H1 (cell line): ENCODE results near the gene FOSL1. TPM values are rescaled to one million over a fixed set of nuclear protein-coding genes. Genes with fewer than 3 reads are reported as not detected.
A peak's percentile ranks its signal among the peaks of the same experiment; 100 is the strongest.

ENCODE experiments used
- CTCF ChIA-PET: fragments of 300-600 bp; sonication (Branson Sonifier 250); formaldehyde crosslinking; loops from one replicate; lab custom pipeline; 2021; ENCODE audit not compliant: partially characterized antibody; lab: Charles Lee
- POLR2A ChIA-PET: fragments of 300-600 bp; sonication (Branson Sonifier 250); formaldehyde crosslinking; loops from one replicate; lab custom pipeline; 2021; ENCODE audit warnings: inconsistent platforms; ENCODE audit not compliant: partially characterized antibody; lab: Charles Lee
- DNase-seq, 2 experiments: peaks; one replicate each; pipeline versions ENCODE4 v3.0.0 to v3.0.0-alpha.2; 2010 to 2022; ENCODE audit warnings: low spot score in 2 of 2, low read depth in 1 of 2, mixed read lengths in 1 of 2
- FAIRE-seq: peaks from 2 replicates; lab custom pipeline; 2011; peaks lifted over from hg19 to GRCh38; lab: Jason Lieb, UNC
- H2AFZ ChIP-seq: 2 replicates; pipeline ENCODE4 v1.8.1; 2012; ENCODE audit warnings: low read length, inconsistent platforms
- H2AK5ac ChIP-seq: 2 replicates; pipeline ENCODE4 v1.6.1; 2013; ENCODE audit warnings: low read depth, low read length
- H2BK120ac ChIP-seq: replicated peaks from 2 replicates; pipeline ENCODE3; 2013; ENCODE audit warnings: low read depth, low read length, inconsistent platforms
- H2BK12ac ChIP-seq: 2 replicates; pipeline ENCODE4 v1.6.1; 2013; ENCODE audit warnings: low read depth, low read length
- H2BK15ac ChIP-seq: 2 replicates; pipeline ENCODE4 v1.6.1; 2013; ENCODE audit warnings: low read length
- H2BK20ac ChIP-seq: 2 replicates; pipeline ENCODE4 v1.6.1; 2013; ENCODE audit warnings: low read length
- H2BK5ac ChIP-seq: 2 replicates; pipeline ENCODE4 v1.6.1; 2013; ENCODE audit warnings: low read depth, low read length
- H3K14ac ChIP-seq: 2 replicates; pipeline ENCODE4 v1.6.1; 2013; ENCODE audit warnings: inconsistent platforms; ENCODE audit not compliant: insufficient read length
- H3K18ac ChIP-seq: 2 replicates; pipeline ENCODE4 v1.6.1; 2013; ENCODE audit warnings: low read length; ENCODE audit errors: extremely low read depth
- H3K23ac ChIP-seq: 2 replicates; pipeline ENCODE4 v1.6.1; 2013; ENCODE audit warnings: inconsistent platforms; ENCODE audit not compliant: insufficient read length
- H3K23me2 ChIP-seq: 2 replicates; pipeline ENCODE4 v1.6.1; 2013; ENCODE audit warnings: low read depth, low read length
- H3K27ac ChIP-seq: 2 replicates; pipeline ENCODE4 v1.6.1; 2011; ENCODE audit warnings: low read depth, low read length, inconsistent platforms
- H3K27me3 ChIP-seq, 4 experiments: replicated peaks in 1 of 4; 1 replicate in 1 of 4; 2 replicates in 3 of 4; pipeline versions ENCODE4 v1.6.1 to v1.8.1; 2011 to 2013; ENCODE audit warnings: low read length in 3 of 4, mild to moderate bottlenecking in 3 of 4, inconsistent platforms in 2 of 4, mixed read lengths in 2 of 4, moderate library complexity in 1 of 4; ENCODE audit not compliant: control insufficient read depth in 3 of 4, insufficient read depth in 3 of 4; ENCODE audit errors: extremely low read depth in 1 of 4
- H3K36me3 ChIP-seq, 4 experiments: 2 replicates each; pipeline versions ENCODE4 v1.6.1 to v1.8.1; 2011 to 2013; ENCODE audit warnings: mild to moderate bottlenecking in 4 of 4, low read length in 3 of 4, moderate library complexity in 2 of 4, control low read depth in 1 of 4, inconsistent platforms in 1 of 4; ENCODE audit not compliant: insufficient read depth in 4 of 4, control insufficient read depth in 2 of 4
- H3K4ac ChIP-seq: replicated peaks from 2 replicates; pipeline ENCODE3; 2013; ENCODE audit warnings: low read length, low read depth, mixed read lengths, inconsistent platforms; ENCODE audit not compliant: insufficient read length
- H3K4me1 ChIP-seq, 4 experiments: replicated peaks in 1 of 4; 1 replicate in 1 of 4; 2 replicates in 3 of 4; pipeline versions ENCODE4 v1.6.1 to v1.8.1; 2011 to 2013; ENCODE audit warnings: low read length in 3 of 4, inconsistent platforms in 2 of 4, mixed read lengths in 1 of 4; ENCODE audit not compliant: insufficient read depth in 4 of 4, control insufficient read depth in 3 of 4
- H3K4me2 ChIP-seq, 2 experiments: 2 replicates each; pipeline versions ENCODE4 v1.6.1 to v1.8.1; 2011 to 2013; ENCODE audit warnings: low read depth in 2 of 2, low read length in 2 of 2, control low read depth in 1 of 2, inconsistent platforms in 1 of 2, mild to moderate bottlenecking in 1 of 2; ENCODE audit not compliant: insufficient read depth in 1 of 2
- H3K4me3 ChIP-seq, 4 experiments: fragments of 200-600, 300-600 bp in 1 of 4; sonication (generic), shearing (Covaris generic), sonication (Bioruptor Twin) in 1 of 4; 2 replicates each; pipeline versions ENCODE4 v1.5.1 to v1.8.1; 2011 to 2016; ENCODE audit warnings: low read length in 4 of 4, low read depth in 3 of 4, control low read depth in 2 of 4, inconsistent platforms in 2 of 4, mild to moderate bottlenecking in 2 of 4, mixed read lengths in 1 of 4, moderate library complexity in 1 of 4; ENCODE audit not compliant: insufficient read depth in 2 of 4; ENCODE audit errors: extremely low read depth in 1 of 4
- H3K56ac ChIP-seq: replicated peaks from 2 replicates; pipeline ENCODE3; 2013; ENCODE audit warnings: low read depth, mild to moderate bottlenecking, mixed read lengths, low read length, inconsistent platforms; ENCODE audit not compliant: insufficient read length
- H3K79me1 ChIP-seq: 2 replicates; pipeline ENCODE4 v1.6.1; 2013; ENCODE audit warnings: low read depth, low read length, control low read depth
- H3K79me2 ChIP-seq, 2 experiments: 2 replicates each; pipeline versions ENCODE4 v1.6.1 to v1.8.1; 2012 to 2013; ENCODE audit warnings: low read length in 2 of 2, mild to moderate bottlenecking in 2 of 2, inconsistent platforms in 1 of 2; ENCODE audit not compliant: insufficient read depth in 2 of 2, control insufficient read depth in 1 of 2
- H3K9ac ChIP-seq, 4 experiments: replicated peaks in 1 of 4; 1 replicate in 1 of 4; 2 replicates in 3 of 4; pipeline versions ENCODE4 v1.6.1 to v1.8.1; 2011 to 2013; ENCODE audit warnings: low read depth in 3 of 4, low read length in 3 of 4, control low read depth in 2 of 4, mild to moderate bottlenecking in 2 of 4, moderate library complexity in 2 of 4, inconsistent platforms in 1 of 4; ENCODE audit errors: extremely low read depth in 1 of 4
- H3K9me3 ChIP-seq, 2 experiments: 2 replicates each; pipeline versions ENCODE4 v1.6.1 to v1.8.1; 2012 to 2013; ENCODE audit warnings: mild to moderate bottlenecking in 2 of 2, moderate library complexity in 2 of 2, control low read depth in 1 of 2, inconsistent platforms in 1 of 2, low read depth in 1 of 2, low read length in 1 of 2, mixed read lengths in 1 of 2; ENCODE audit not compliant: insufficient read depth in 2 of 2
- H4K20me1 ChIP-seq, 2 experiments: replicated peaks in 1 of 2; 2 replicates each; pipeline versions ENCODE3 to v1.8.1; 2011 to 2013; ENCODE audit warnings: inconsistent platforms in 2 of 2, low read length in 2 of 2, mild to moderate bottlenecking in 1 of 2; ENCODE audit not compliant: insufficient read depth in 2 of 2, control insufficient read depth in 1 of 2
- H4K5ac ChIP-seq: 2 replicates; pipeline ENCODE4 v1.6.1; 2013; ENCODE audit warnings: low read length, low read depth, mixed read lengths, inconsistent platforms; ENCODE audit not compliant: insufficient read length
- H4K8ac ChIP-seq: 2 replicates; pipeline ENCODE4 v1.8.0; 2013; ENCODE audit warnings: mild to moderate bottlenecking, moderate library complexity, low read length, inconsistent platforms; ENCODE audit not compliant: insufficient read depth; ENCODE audit errors: extremely low read depth
- H4K91ac ChIP-seq: replicated peaks from 2 replicates; pipeline ENCODE3; 2013; ENCODE audit warnings: low read length, mixed read lengths, inconsistent platforms; ENCODE audit not compliant: insufficient read length
- ASH2L ChIP-seq: fragments of 200-600, 300-600 bp; sonication (generic); IDR thresholded peaks from one replicate; pipeline ENCODE4 v1.7.1; 2017; ENCODE audit warnings: low read length
- EP300 ChIP-seq, 2 experiments: IDR thresholded peaks; 1 replicate in 1 of 2; 2 replicates in 1 of 2; pipeline ENCODE4 v1.6.1; 2011 to 2012; ENCODE audit warnings: low read depth in 2 of 2, low read length in 2 of 2, mild to moderate bottlenecking in 2 of 2, borderline replicate concordance in 1 of 2, inconsistent platforms in 1 of 2, moderate library complexity in 1 of 2
- TAF7 ChIP-seq: optimal IDR thresholded peaks from 2 replicates; pipeline ENCODE3; 2011; ENCODE audit warnings: low read depth, mild to moderate bottlenecking, inconsistent platforms, low read length, moderate library complexity, borderline replicate concordance
- WGBS, 2 experiments: shearing (Covaris generic) in 1 of 2; methylation state at CpG; one replicate each; pipeline versions ENCODE4 v1.1.6 to v1.1.7; 2013 to 2015; ENCODE audit warnings: low lambda C conversion rate in 2 of 2, mixed read lengths in 2 of 2, inconsistent platforms in 1 of 2, low coverage in 1 of 2, missing lambda C conversion rate in 1 of 2; ENCODE audit not compliant: insufficient replicate concordance in 2 of 2, insufficient coverage in 1 of 2, insufficient read length in 1 of 2; ENCODE audit errors: extremely low coverage in 1 of 2, missing lambda C conversion rate in 1 of 2; 5-methylcytosine and 5-hydroxymethylcytosine counted together
- polyA plus RNA-seq, 7 experiments: library from polyadenylated mRNA; depleted of rRNA in 3 of 7; stranded (reverse) in 5 of 7; unstranded in 2 of 7; fragments of >200 nt in 5 of 7; fragments of 200-250 nt in 2 of 7; gene quantifications; 1 replicate in 5 of 7; 2 replicates in 1 of 7; 4 replicates in 1 of 7; pipeline versions ENCODE4 v1.2.1 to v1.2.3, GENCODE V29; 2011 to 2013; ENCODE audit warnings: missing spikeins in 2 of 7, mixed read lengths in 2 of 7
- total RNA-seq: library from RNA; stranded (reverse); fragmentation: NEBNext Ultra II Directional; extraction: Animal tissue kit (Norgen Biotek cat#: 25700); gene quantifications from 2 replicates; pipeline ENCODE4 v1.2.1, GENCODE V29; 2021

FOSL1 gene
- total and polyA plus RNA-seq, 2 of the 8 experiments (the other 6 are each of a cell fraction or from before 2014, with no cell fraction given): 6.3 to 7.2 TPM

DNA sequence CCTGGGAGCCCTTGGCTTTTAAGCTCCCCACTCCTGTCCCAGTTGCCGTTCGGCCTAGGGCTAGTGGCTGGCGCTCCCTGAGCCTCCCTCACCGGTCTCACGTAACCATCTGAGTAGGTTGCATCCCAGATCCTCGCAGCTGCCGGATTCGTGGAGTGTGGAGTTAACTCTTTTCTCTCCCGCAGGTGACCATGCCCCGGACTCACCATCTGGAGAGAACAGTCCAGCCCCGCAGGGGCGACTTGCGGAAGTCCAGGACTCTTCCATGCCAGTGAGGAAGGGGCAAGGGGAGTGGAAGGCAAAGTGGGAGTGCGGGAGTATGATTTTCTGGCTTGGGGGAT lies 39.1 kb downstream of the FOSL1 start:
- WGBS, 2 experiments: 13% methylated on average over 14 of the region's 14 CpGs; no CpG with 5 or more reads in 1 of the 2 experiments
- peaks cover 5 to 17% (median 15%) of the 10 kb centered on the region in 4 experiments for H3K36me3 ChIP-seq
- no peak for FAIRE-seq

More for the DNA sequence above, 39.1 kb downstream of the FOSL1 start:
- Histone ChIP-seq H3K79me2 (peaks cover 6 to 20% of the 10 kb centered on the region in 2 experiments), H4K91ac (peak overlapping the region; percentile 79), H3K27ac (peak overlapping the region; percentile 82; the same call in 1 of the 2 replicates), H3K4me3 (peak overlapping the region; percentile 75 to 95 (median 82)), H3K27me3 (no peaks in the 10 kb centered on the region), H3K4me2 (peak overlapping the region; percentile 95 to 97), H2BK5ac (peak overlapping the region; percentile 89; the same call in 1 of the 2 replicates), H3K4me1 (peaks cover 0 to 14% (median 6%) of the 10 kb centered on the region in 4 experiments; a peak in 5 of 7 replicates), H3K23ac (no peak overlapping the region), H2AK5ac (no peak overlapping the region), H3K4ac (peak overlapping the region; percentile 32), H3K9ac (peak overlapping the region; percentile 74 to 97 (median 86)), H3K23me2 (peaks cover 19% of the 10 kb centered on the region), H2BK12ac (peak overlapping the region; percentile 43; the same call in 1 of the 2 replicates), H2AFZ (no peak overlapping the region), H3K14ac (no peak overlapping the region), H3K9me3 (no peaks in the 10 kb centered on the region), H2BK20ac (no peak overlapping the region), H3K79me1 (peaks cover 5% of the 10 kb centered on the region), H4K8ac (peak overlapping the region; percentile 64), H3K18ac (peak overlapping the region; percentile 38; the same call in 1 of the 2 replicates), H3K56ac (peak overlapping the region; percentile 59), H2BK120ac (no peak overlapping the region), H2BK15ac (0 out of 2 replicates have a peak overlapping the region, but pooled peaks have one; percentile 3), H4K5ac (peak overlapping the region; percentile 64), H4K20me1 (peaks cover 6 to 9% of the 10 kb centered on the region in 2 experiments)
- TF ChIP-seq TAF7 (no peak), ASH2L (no peak), EP300 (IDR thresholded peaks at IDR 0.05; ENCODE audit: borderline replicate concordance in 1 of 2, low read depth in 2 of 2, low read length in 2 of 2) (no peak)
- CTCF ChIA-PET: interaction anchor here (0.6 to 9.9 kb wide), 16 partner anchors 9 to 246 kb away, joined by 3 to 191 read pairs (median 5); partner anchors contain the start of genes CCDC85B, CTSW, FIBP and KAT5
- DNase-seq: no peak
- POLR2A ChIA-PET: interaction anchor here (0.6 to 39.7 kb wide), 17 partner anchors 5 to 314 kb away, joined by 3 to 1071 read pairs (median 4); partner anchors contain the start of genes CCDC85B, CFL1, CTSW and EFEMP2
